ENCODE results near the gene SLC37A1.

Gene SLC37A1

DNA sequence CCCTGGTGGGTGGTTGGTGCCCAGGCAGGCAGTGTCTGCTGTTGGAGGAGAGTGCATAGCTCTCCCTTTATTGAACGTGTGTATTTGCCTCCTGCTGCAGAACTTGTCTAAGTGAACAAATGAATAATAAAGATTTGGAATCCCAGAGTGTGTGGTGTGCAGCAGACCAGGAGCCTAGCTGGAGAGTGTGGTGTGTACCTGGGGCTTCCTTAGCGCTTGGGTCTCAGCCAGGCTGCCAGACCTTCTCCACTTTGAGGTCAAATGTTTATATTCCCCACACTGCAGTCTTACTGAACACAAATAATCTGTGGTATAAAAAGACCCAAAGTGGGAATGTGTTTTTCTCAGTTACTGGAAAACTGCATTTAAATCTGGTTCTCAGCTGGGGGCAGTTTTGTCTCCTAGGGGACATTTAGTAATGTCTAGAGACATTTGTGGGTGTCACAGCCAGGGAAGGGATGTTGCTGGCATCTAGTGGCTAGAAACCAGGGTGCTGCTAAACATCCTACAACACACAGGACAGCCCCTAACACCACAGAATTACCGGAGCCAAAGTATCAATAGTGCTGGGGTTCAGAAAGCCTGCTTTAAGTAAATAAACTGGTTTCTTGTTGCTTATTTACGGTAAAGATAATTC, 23.6 kb downstream of the SLC37A1 start:
- H3K4me1 ChIP-seq (ENCODE audit: control insufficient read depth, insufficient read depth, low read length, poor library complexity, severe bottlenecking), result peaks cover 4% of the 10 kb centered on the region
- WGBS, 2 experiments (ENCODE audit: insufficient coverage in 2 of 2), result 85% methylated on average over 1 of the region's 4 CpGs; no CpG with 5 or more reads in 1 of the 2 experiments
- no peak overlapping the region for H3K27ac ChIP-seq (ENCODE audit: low read depth, low read length, severe bottlenecking)
- H3K36me3 ChIP-seq (ENCODE audit: control insufficient read depth, insufficient read depth, low read length), result no peaks in the 10 kb centered on the region
- H3K9me3 ChIP-seq (ENCODE audit: control insufficient read depth, low read length), result no peaks in the 10 kb centered on the region
- H3K4me3 ChIP-seq (ENCODE audit: extremely low read depth, insufficient read depth, low read length, poor library complexity, severe bottlenecking), result no peak overlapping the region

DNA sequence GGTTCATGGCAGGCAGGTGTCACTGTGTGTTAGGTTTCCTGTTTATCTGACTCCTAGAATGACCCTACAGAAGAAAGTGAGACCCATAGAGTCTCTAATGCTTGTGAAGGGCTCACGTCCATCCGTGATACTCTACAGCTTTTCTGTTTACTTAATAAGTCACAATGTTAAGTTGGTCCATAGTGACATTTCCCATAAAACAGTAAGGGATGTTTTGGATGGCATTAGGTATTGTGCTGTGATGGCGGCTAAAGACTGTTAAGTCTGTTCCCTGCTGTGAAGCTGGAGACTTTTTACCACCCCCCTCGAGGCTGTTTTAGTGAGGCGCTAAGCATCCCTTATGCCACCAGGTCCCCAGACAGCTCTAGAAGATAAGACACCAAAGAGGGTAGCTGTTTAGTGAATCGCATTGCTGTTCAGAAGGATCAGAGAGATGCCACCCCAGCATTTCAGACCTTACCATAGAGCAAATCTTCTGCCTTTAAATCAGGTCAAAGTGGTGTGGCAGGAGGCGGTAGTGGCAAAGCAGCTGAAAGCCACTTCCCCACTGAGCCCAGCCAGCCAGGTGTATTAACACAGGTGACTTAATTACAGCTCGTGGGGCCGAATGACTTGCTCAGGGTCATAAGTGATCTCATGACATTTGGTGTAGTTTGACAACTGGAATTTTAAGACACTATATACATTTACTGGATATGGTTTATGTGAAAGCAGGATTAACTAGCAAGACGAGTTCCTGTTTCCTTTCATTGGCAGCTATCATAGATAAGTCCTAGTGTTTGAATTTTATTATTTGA, 25.0 kb downstream of the SLC37A1 start:
- H3K9me3 ChIP-seq (ENCODE audit: control insufficient read depth, low read length), result no peaks in the 10 kb centered on the region
- no peak overlapping the region for H3K27ac ChIP-seq (ENCODE audit: low read depth, low read length, severe bottlenecking)
- 58% methylated on average over 4 of the region's 10 CpGs; no CpG with 5 or more reads in 1 of the 2 experiments for WGBS, 2 experiments (ENCODE audit: insufficient coverage in 2 of 2)
- no peak overlapping the region for H3K4me3 ChIP-seq (ENCODE audit: extremely low read depth, insufficient read depth, low read length, poor library complexity, severe bottlenecking)
- H3K4me1 ChIP-seq (ENCODE audit: control insufficient read depth, insufficient read depth, low read length, poor library complexity, severe bottlenecking), result peaks cover 4% of the 10 kb centered on the region
- no peaks in the 10 kb centered on the region for H3K36me3 ChIP-seq (ENCODE audit: control insufficient read depth, insufficient read depth, low read length)

DNA sequence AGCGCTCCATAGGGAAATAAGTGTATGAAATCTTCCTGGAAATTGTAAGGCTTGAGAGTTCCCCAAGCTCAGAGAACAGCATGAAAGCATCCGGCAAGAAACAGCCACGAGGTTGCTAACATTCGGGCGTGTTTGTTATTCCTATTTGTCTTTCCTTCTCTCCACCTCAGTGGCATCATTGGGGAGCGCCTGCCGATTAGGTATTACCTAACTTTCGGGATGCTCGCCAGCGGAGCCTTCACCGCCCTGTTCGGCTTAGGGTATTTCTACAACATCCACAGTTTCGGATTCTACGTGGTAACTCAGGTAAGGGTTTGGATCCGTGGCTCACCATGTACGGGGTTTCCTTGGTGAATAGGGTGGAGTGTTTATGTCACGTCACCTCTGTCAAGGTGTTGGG, 25.7 kb downstream of the SLC37A1 start:
- Histone ChIP-seq H3K4me3 (ENCODE audit: extremely low read depth, insufficient read depth, low read length, poor library complexity, severe bottlenecking) (no peak overlapping the region), H3K4me1 (ENCODE audit: control insufficient read depth, insufficient read depth, low read length, poor library complexity, severe bottlenecking) (peaks cover 4% of the 10 kb centered on the region), H3K9me3 (ENCODE audit: control insufficient read depth, low read length) (no peaks in the 10 kb centered on the region), H3K36me3 (ENCODE audit: control insufficient read depth, insufficient read depth, low read length) (no peaks in the 10 kb centered on the region), H3K27ac (ENCODE audit: low read depth, low read length, severe bottlenecking) (no peak overlapping the region)
- 93 to 95% methylated on average over 6 to 17 of the region's 17 CpGs for WGBS, 2 experiments (ENCODE audit: insufficient coverage in 2 of 2)

DNA sequence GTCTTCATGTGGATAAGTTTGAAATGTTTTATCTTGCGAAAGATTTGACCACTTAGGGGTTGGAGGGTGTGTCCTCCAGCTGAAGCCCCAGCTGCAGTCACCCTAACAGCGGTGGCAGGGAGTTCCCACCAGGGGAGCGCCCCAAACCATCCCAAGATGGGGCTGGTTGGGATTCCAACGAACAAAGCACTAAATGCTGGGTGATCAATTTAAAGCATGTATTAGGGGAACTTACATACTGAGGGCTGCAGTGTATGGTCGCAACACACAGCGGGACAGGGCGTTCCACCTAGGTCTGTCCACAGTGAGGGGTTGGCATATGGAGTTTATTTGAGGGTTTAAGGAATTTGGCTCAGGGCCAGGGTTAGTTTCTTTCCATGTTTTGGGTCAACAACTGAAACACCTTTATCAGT, 26.3 kb downstream of the SLC37A1 start:
- no peak overlapping the region for H3K4me3 ChIP-seq (ENCODE audit: extremely low read depth, insufficient read depth, low read length, poor library complexity, severe bottlenecking)
- H3K4me1 ChIP-seq (ENCODE audit: control insufficient read depth, insufficient read depth, low read length, poor library complexity, severe bottlenecking), result no peaks in the 10 kb centered on the region
- no peaks in the 10 kb centered on the region for H3K9me3 ChIP-seq (ENCODE audit: control insufficient read depth, low read length)
- no peaks in the 10 kb centered on the region for H3K36me3 ChIP-seq (ENCODE audit: control insufficient read depth, insufficient read depth, low read length)
- WGBS, 2 experiments (ENCODE audit: insufficient coverage in 2 of 2), result 73 to 77% methylated on average over 5 of the region's 7 CpGs
- H3K27ac ChIP-seq (ENCODE audit: low read depth, low read length, severe bottlenecking), result no peak overlapping the region

DNA sequence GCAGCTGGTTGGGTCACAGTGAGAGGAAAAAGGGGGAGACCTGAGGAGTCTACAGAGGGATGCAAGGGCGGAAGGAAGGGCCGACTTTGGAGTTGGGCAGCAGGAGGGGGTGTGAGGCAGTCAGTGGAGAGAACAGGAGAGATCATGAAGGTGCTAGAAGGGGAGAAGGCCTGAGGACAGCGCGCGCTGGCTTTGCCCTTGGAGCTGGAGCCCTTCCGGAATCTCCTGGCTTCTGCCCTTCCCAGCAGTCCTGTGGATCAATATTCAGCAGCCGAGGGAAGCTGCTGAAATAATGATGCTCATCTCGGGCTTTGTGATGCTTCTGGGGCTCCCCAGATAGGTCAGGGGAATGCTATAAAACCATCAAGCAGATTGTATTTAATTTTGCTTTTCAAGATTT, 26.7 kb downstream of the SLC37A1 start:
- Histone ChIP-seq H3K27ac (ENCODE audit: low read depth, low read length, severe bottlenecking) (no peak overlapping the region), H3K4me3 (ENCODE audit: extremely low read depth, insufficient read depth, low read length, poor library complexity, severe bottlenecking) (no peak overlapping the region), H3K4me1 (ENCODE audit: control insufficient read depth, insufficient read depth, low read length, poor library complexity, severe bottlenecking) (no peaks in the 10 kb centered on the region), H3K9me3 (ENCODE audit: control insufficient read depth, low read length) (no peaks in the 10 kb centered on the region), H3K36me3 (ENCODE audit: control insufficient read depth, insufficient read depth, low read length) (no peaks in the 10 kb centered on the region)
- WGBS, 2 experiments (ENCODE audit: insufficient coverage in 2 of 2), result 82 to 86% methylated on average over 7 of the region's 8 CpGs

DNA sequence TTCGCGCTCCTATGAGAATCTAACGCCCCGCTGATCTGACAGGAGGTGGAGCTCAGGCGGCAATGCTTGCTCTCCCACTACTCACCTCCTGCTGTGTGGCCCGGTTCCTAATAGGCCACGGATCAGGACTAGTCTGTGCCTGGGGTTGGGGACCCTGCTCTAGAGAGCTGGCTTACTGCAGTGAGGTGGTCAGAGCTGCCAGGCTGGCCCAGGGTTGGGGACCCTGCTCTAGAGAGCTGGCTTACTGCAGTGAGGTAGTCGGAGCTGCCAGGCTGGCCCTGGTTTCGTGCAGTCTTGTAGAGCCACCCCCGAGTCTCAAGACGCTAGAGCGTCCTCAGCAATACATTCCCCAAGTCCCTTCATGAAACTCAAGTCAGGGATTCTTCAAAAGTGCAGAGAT, 27.5 kb downstream of the SLC37A1 start:
- Histone ChIP-seq H3K36me3 (ENCODE audit: control insufficient read depth, insufficient read depth, low read length) (no peaks in the 10 kb centered on the region), H3K27ac (ENCODE audit: low read depth, low read length, severe bottlenecking) (no peak overlapping the region), H3K4me1 (ENCODE audit: control insufficient read depth, insufficient read depth, low read length, poor library complexity, severe bottlenecking) (no peaks in the 10 kb centered on the region), H3K9me3 (ENCODE audit: control insufficient read depth, low read length) (no peaks in the 10 kb centered on the region), H3K4me3 (ENCODE audit: extremely low read depth, insufficient read depth, low read length, poor library complexity, severe bottlenecking) (no peak overlapping the region)
- WGBS, 2 experiments (ENCODE audit: insufficient coverage in 2 of 2), result 74 to 79% methylated on average over 9 to 10 of the region's 12 CpGs

DNA sequence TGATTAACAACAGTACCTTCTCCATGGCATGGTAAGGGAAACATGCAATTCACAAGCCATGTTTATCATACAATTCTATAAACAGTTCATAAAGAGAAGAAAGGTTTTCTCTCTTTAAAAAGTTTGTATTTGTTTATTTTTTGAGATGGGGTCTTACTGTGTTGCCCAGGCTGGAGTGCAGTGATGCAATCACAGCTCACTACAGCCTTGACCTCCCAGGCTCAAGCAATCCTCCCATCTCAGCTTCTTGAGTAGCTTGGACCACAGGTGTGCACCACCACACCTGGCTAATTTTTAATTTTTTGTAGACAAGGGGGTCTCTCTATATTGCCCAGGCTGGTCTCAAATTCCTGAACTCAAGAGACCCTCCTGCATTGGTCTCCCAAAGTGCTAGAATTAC, 28.0 kb downstream of the SLC37A1 start:
- H3K4me1 ChIP-seq (ENCODE audit: control insufficient read depth, insufficient read depth, low read length, poor library complexity, severe bottlenecking), result no peaks in the 10 kb centered on the region
- no peaks in the 10 kb centered on the region for H3K36me3 ChIP-seq (ENCODE audit: control insufficient read depth, insufficient read depth, low read length)
- no peak overlapping the region for H3K4me3 ChIP-seq (ENCODE audit: extremely low read depth, insufficient read depth, low read length, poor library complexity, severe bottlenecking)
- H3K27ac ChIP-seq (ENCODE audit: low read depth, low read length, severe bottlenecking), result no peak overlapping the region
- H3K9me3 ChIP-seq (ENCODE audit: control insufficient read depth, low read length), result no peaks in the 10 kb centered on the region

DNA sequence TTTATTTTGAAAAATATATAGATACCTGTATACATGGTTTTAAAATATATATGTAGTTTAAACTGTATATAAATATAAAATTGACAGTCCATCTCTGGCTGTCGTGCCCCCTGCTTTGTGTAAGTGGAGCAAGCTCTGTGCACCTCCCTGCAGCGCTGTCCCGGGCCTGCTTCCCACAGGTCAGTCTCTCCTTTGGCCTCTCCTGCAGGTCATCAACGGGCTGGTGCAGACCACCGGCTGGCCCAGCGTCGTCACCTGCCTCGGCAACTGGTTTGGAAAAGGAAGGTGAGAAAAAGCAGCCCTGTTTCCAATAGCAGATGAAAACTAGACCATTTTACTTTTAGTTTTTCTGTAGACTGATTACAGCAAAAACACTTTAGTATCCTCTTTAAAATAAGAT, 28.5 kb downstream of the SLC37A1 start:
- H3K27ac ChIP-seq (ENCODE audit: low read depth, low read length, severe bottlenecking), result no peak overlapping the region
- WGBS, 2 experiments (ENCODE audit: insufficient coverage in 2 of 2), result 93 to 100% methylated on average over 2 to 7 of the region's 8 CpGs
- H3K4me1 ChIP-seq (ENCODE audit: control insufficient read depth, insufficient read depth, low read length, poor library complexity, severe bottlenecking), result no peaks in the 10 kb centered on the region
- H3K9me3 ChIP-seq (ENCODE audit: control insufficient read depth, low read length), result no peaks in the 10 kb centered on the region
- H3K4me3 ChIP-seq (ENCODE audit: extremely low read depth, insufficient read depth, low read length, poor library complexity, severe bottlenecking), result no peak overlapping the region
- no peaks in the 10 kb centered on the region for H3K36me3 ChIP-seq (ENCODE audit: control insufficient read depth, insufficient read depth, low read length)

DNA sequence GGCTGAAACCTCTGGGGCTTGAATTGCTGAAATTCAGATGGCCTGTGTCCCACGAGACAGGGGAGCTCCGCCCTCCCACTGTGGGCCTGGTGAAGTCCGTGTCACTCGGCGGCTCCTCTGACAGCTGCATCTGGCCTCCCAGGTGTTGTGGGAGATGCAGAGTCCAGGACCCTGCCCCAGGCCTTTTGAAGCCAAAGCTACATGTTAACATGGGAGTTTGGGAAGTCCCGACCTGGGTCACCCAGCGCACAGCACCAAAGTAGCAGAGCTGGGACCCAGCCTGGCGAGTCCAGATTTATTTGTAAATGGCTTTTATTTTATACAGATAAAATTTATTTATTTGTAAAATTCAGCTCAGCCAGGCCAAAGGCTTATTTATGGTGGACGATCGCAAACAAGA, 28.9 kb downstream of the SLC37A1 start:
- 94 to 96% methylated on average over 7 to 8 of the region's 10 CpGs for WGBS, 2 experiments (ENCODE audit: insufficient coverage in 2 of 2)
- Histone ChIP-seq H3K27ac (ENCODE audit: low read depth, low read length, severe bottlenecking) (no peak overlapping the region), H3K4me1 (ENCODE audit: control insufficient read depth, insufficient read depth, low read length, poor library complexity, severe bottlenecking) (no peaks in the 10 kb centered on the region), H3K9me3 (ENCODE audit: control insufficient read depth, low read length) (no peaks in the 10 kb centered on the region), H3K36me3 (ENCODE audit: control insufficient read depth, insufficient read depth, low read length) (no peaks in the 10 kb centered on the region), H3K4me3 (ENCODE audit: extremely low read depth, insufficient read depth, low read length, poor library complexity, severe bottlenecking) (no peak overlapping the region)

DNA sequence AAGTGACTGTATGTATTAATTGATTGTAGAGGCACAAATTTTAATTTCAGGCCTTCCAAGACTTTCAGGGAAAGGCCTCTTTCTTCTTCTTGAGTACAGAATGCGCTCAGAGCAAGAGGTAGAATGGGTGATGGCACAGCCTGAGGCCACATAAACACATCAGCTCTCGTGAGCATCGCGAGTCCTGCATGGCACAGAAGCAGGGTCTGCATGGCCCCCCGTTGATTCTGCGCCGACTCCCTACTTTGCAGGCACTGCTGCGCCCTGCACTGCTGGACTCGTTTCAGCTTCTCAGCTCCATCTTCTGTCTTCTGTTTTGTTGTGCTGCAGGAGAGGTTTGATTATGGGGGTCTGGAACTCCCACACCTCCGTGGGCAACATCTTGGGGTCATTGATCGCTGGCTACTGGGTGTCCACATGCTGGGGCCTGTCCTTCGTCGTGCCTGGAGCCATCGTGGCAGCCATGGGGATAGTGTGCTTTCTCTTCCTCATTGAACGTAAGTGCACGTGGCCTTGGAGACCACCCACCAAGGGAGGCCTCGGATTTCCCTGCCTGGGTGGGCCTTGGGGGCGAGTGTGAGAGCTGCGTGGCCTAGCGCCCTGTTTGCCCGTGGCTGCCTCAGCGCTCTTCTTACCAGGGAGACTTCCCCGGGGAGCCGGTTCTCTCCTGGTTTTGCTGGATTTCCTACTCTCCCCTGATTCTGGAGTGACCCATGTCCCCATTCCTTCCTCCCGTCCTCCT, 29.6 kb downstream of the SLC37A1 start:
- WGBS, 2 experiments (ENCODE audit: insufficient coverage in 2 of 2), result 93 to 94% methylated on average over 21 to 22 of the region's 25 CpGs
- H3K4me3 ChIP-seq (ENCODE audit: extremely low read depth, insufficient read depth, low read length, poor library complexity, severe bottlenecking), result no peak overlapping the region

More for the DNA sequence above, 29.6 kb downstream of the SLC37A1 start:
- no peaks in the 10 kb centered on the region for H3K9me3 ChIP-seq (ENCODE audit: control insufficient read depth, low read length)
- H3K36me3 ChIP-seq (ENCODE audit: control insufficient read depth, insufficient read depth, low read length), result no peaks in the 10 kb centered on the region
- H3K27ac ChIP-seq (ENCODE audit: low read depth, low read length, severe bottlenecking), result no peak overlapping the region
- no peaks in the 10 kb centered on the region for H3K4me1 ChIP-seq (ENCODE audit: control insufficient read depth, insufficient read depth, low read length, poor library complexity, severe bottlenecking)
